GM20000 (cell line): ENCODE results near the gene CDH9.

Experiments
- DNase-seq: peaks from one replicate; pipeline ENCODE4 v3.0.0; 2012; ENCODE audit warnings: low spot score
- CTCF ChIP-seq: IDR thresholded peaks from 2 replicates; pipeline ENCODE4 v1.5.1; 2012; ENCODE audit warnings: mild to moderate bottlenecking, control low read depth; ENCODE audit errors: extremely low read depth, missing control alignments

CDH9 gene

GRCh38 chr5:26903469-26903868, 134.9 kb downstream of the CDH9 start:
- TF ChIP-seq CTCF, result no peak
- DNase-seq, result no peak

GRCh38 chr5:26894719-26895263, 143.6 kb downstream of the CDH9 start:
- no peak for TF ChIP-seq CTCF
- no peak for DNase-seq

- DNase-seq, result no peak
- no peak for TF ChIP-seq CTCF
Observed at GRCh38 chr5:26893078-26893477, 145.3 kb downstream of the CDH9 start.

- TF ChIP-seq CTCF, result no peak
- no peak for DNase-seq
Observed at GRCh38 chr5:26889815-26890214, 148.6 kb downstream of the CDH9 start.

- no peak for TF ChIP-seq CTCF
- no peak for DNase-seq
Observed at GRCh38 chr5:26884481-26884880, 153.9 kb downstream of the CDH9 start.

GRCh38 chr5:26883375-26883774, 155.0 kb downstream of the CDH9 start:
- no peak for TF ChIP-seq CTCF

GRCh38 chr5:26881901-26882300, 156.5 kb downstream of the CDH9 start:
- TF ChIP-seq CTCF, result no peak
- no peak for DNase-seq

More at GRCh38 chr5:26883375-26883774, 155.0 kb downstream of the CDH9 start:
- DNase-seq, result no peak
